Ramos (cell line): ENCODE results near the gene PSEN1.

Source experiments
- in situ Hi-C: fragments of 300-500 bp; cut with MboI; formaldehyde crosslinking; loops from one replicate; pipeline ENCODE4 v1.14.3; 2022; ENCODE audit warnings: low sequenced_read_pairs; ENCODE audit not compliant: unreplicated experiment

The PSEN1 gene

DNA sequence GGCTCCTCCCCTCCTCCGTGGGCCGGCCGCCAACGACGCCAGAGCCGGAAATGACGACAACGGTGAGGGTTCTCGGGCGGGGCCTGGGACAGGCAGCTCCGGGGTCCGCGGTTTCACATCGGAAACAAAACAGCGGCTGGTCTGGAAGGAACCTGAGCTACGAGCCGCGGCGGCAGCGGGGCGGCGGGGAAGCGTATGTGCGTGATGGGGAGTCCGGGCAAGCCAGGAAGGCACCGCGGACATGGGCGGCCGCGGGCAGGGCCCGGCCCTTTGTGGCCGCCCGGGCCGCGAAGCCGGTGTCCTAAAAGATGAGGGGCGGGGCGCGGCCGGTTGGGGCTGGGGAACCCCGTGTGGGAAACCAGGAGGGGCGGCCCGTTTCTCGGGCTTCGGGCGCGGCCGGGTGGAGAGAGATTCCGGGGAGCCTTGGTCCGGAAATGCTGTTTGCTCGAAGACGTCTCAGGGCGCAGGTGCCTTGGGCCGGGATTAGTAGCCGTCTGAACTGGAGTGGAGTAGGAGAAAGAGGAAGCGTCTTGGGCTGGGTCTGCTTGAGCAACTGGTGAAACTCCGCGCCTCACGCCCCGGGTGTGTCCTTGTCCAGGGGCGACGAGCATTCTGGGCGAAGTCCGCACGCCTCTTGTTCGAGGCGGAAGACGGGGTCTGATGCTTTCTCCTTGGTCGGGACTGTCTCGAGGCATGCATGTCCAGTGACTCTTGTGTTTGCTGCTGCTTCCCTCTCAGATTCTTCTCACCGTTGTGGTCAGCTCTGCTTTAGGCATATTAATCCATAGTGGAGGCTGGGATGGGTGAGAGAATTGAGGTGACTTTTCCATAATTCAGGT is at the start of gene PSEN1:
PSEN1 (plus strand) TSS at position 121 of the 839 bp plus-strand sequence. CDS start 11,513 bp downstream, outside the sequence.
- in situ Hi-C loops: no loop called here

DNA sequence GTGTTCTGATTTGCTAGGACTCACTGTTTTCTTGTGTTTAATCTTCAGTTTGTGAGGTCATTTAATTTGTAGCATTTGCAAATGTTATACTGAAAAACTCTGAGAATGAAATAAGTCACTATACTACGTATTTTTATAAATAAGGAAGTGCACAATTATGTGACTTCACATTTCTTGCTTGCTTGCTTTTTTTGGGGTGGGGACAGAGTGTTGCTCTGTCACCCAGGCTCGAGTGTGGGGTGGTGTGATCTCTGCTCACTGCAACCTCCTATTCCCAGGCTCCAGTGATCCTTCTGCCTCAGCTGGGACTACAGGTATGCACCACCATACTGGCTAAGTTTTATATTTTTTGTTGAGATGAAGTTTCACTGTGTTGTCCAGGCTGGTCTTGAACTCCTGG is 45.3 kb upstream of the PSEN1 start:
- in situ Hi-C loops: no loop called here

DNA sequence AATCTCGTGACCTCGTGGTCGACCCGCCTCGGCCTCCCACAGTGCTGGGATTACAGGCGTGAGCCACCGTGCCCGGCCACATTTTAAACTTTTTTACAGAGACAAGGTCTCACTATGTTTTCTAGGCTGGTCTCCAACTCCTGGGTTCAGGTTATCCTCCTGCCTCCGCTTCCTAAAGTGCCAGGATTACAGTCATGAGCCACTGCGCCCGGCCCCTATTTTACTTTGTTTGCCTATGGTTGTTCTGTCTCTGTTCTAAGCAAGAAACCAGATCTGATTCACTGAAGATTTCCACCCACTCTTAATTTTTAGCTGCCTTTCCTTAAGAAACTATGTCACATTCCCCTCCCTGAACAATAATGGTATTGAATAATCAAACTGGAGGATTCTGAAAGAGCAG is 38.9 kb upstream of the PSEN1 start:
- in situ Hi-C loops: no loop called here

DNA sequence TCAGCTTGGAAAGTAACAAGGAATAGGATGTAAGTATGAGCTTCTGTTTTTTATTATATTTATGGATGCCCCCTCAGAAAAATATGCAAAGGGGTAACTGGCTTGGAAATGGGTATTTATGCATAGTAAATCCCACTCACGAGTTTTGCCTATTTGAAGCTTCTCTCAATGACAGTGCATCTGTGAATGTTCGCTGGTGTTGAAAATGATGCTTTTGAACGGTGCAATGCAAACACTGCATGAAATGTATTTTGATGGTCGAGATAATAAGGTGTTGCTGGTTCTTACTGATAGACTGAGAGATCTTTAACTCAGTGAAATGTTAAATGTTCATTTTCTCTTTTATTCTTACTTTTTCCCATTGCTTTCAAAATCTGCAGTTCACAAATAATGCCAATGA is 36.0 kb upstream of the PSEN1 start:
- in situ Hi-C loops: no loop called here

DNA sequence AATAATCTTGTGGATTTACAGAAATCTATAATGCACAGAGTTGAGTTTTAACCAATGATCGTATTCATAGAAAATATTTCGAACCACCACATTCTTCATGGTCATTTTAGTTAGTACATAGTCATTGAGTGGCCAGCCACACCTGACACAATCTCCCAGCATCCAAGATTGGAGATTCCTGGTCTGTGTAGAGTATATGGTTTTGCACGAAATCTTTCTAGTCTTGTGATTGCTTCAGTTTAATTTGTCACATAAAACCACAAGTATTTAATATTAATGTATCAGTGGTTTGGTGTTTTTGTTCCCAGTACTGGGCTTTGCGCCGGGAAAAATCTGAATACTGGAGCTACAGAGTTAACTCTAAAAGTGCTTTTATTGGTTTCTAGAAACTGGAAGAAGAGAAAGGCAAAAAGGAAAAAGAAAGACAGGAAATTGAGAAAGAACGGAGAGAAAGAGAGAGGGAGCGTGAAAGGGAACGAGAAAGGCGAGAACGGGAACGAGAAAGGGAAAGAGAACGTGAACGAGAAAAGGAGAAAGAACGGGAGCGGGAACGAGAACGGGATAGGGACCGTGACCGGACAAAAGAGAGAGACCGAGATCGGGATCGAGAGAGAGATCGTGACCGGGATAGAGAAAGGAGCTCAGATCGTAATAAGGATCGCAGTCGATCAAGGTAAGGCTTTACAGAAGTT is 33.4 kb upstream of the PSEN1 start:
- in situ Hi-C loops: no loop called here

DNA sequence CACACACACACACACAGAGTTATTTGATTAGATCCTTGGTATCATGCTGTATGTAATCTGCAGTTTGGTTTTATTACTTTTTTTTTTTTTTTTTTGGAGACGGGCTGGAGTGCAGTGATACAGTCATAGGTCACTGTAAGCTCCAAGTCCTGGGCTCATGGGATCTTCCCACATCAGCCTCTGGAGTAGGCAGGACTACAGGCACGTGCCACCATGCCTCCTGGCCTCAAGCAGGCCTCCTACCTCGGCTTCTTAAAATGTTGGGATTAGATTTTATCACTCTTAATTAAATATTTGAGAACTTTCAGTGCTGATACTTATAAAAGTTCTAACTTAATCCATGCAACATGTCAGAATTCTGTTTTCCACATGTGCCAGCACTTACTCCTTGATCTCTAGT is 31.3 kb upstream of the PSEN1 start:
- in situ Hi-C loops: no loop called here

DNA sequence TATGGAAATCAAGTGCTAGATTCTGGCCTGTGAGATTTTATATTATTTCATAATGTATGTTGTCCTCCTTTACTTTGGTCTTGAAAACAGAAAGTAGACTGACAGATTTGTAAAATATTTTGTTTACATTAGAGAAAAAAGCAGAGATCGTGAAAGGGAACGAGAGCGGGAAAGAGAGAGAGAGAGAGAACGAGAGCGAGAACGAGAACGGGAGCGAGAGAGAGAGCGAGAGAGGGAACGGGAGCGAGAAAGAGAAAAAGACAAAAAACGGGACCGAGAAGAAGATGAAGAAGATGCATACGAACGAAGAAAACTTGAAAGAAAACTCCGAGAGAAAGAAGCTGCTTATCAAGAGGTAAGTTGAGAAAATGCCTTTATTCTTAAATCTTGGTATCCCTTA is 30.6 kb upstream of the PSEN1 start:
- in situ Hi-C loops: no loop called here

DNA sequence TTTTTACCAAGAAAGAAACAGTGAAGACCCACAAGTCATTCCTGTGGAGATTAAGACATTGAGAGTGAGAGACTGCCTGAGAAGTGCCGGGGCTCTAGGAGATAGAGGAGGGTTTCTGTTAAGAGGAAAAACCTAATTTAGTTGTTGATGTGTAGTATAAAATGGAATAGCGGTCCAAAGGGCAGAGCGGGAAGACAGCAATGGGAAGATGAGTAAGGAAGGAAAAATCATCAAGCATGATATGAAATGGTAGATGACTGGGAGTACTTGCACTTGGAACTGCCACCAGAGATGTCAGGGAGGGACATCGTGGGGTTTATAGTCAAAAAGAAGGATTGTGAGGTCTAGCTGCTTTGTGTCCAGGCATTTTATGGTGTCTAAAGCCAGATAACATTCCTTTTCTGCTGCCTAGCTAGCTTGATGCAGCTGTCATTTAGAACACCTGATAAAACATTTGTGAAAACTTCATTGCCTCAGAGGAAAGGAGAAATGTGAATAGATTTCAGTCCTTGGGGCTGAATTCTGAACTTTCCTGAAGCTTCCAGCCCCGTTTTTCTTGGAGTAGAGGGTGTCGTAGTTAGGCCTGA is 20.1 kb upstream of the PSEN1 start:
- in situ Hi-C loops: no loop called here

DNA sequence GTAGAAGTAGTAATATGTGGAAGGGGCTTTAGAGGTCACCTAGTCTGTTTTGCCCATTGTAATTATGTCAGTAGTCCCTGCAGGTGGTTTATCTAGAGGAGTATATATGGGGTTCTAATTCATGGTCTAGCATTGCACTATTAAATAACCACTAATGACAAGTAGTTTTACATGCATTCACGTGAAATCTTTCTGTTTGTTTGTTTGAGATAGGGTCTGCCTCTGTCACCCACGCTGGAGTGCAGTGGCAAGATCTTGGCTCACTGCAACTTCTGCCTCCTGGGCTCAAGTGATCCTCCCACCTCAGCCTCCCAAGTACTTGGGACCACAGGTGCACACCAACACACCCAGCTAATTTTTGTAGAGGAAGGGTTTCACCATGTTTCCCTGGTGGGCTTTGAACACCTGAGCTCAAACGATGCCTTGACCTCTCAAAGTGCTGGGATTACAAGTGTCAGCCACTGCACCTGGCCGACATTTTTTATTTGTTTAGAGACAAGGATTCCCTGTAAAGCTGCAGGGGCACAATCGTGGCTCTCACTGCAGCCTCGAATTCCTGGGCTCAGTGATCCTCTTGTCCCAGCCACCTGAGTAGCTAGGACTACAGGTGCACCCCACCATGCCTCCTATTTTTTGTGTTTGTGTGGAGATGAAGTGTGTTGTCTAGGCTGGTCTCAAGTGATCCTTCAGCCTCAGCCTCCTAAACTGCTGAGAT is 12.0 kb upstream of the PSEN1 start:
- in situ Hi-C loops: no loop called here

DNA sequence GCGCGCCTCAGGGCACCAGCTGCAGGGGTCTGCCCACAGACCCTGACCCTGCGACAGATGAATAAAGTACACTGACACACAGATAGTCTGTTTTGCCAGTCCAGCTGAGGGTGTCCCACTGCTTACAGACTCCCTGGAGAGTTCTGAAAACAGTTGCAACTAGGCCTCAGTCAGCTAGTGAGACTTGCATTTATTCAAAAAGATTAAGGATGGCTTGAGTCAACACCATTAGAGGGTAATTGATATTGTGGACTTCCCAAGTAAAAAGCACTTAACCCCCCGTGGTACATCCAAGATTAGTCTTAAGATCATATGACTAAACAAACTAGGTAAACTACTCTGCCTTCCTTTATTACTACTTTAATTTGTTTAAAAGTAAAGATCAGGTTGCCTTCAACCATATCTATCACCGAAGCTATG is 11.1 kb upstream of the PSEN1 start:
- in situ Hi-C loops: no loop called here

DNA sequence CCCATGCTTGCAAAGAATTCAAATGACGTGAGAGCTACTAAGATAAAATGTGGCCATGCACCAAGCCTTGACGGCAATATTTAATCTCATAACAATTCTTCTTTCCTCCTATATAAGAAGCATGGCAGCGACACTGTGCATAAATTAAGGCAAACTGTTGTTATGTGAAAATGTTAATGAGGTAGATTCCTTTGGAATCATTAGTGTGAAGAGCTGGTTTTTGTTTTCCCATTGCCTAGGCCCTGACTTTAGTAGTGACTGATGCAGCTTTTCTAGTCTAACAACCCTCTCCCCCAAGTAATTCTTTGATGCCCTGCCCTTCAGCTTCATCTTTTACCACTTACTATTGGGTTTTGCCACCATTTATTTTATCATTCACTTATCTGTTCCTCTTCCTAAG is 10.6 kb upstream of the PSEN1 start:
- in situ Hi-C loops: no loop called here

DNA sequence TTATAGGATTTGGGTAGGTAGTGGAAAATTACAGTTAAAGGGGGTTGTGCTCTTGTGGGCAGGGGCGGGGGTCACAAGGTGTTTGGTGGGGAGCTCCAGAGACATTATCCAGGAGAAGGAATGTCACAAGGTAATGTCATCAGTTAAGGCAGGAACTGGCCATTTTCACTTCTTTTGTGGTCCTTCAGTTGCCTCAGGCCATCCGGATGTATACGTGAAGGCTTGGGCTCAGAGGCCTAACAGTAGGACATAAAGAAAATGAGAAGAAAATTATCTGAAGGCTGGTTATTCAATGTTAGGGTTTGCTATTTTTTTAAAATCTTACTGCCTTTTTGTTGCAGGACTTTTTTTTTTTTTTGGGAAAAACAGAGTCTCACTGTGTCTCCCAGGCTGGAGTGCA is 2.5 kb upstream of the PSEN1 start:
- in situ Hi-C loops: no loop called here

DNA sequence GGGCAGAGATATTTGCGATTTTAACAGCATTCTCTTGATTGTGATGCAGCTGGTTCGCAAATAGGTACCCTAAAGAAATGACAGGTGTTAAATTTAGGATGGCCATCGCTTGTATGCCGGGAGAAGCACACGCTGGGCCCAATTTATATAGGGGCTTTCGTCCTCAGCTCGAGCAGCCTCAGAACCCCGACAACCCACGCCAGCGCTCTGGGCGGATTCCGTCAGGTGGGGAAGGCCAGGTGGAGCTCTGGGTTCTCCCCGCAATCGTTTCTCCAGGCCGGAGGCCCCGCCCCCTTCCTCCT is 271 bp upstream of the PSEN1 start:
- in situ Hi-C loops: no loop called here

DNA sequence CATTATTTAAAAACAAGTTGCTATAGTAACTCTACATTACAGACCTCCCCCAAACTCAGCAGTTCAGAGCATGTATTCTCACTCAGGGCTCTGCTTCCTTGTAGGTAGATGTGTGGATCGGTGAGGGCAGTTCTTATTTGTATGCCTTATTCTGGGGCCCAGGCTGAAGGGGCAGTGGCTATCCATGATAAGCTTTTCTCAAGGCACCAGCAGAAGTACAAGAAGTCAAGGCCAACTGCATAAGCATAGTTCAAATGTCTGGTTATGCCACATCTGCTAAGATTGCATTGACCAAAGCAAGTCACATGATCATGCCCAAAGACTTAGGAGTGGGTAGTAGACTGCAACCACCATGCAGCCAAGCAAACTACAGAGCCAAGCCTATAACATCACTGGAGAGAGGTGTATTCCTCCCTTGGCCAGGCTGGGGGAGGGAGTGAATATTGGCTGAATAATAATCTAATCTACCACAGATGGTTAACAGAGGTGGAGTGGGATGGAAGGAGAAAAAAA is 4.6 kb downstream of the PSEN1 start:
- in situ Hi-C loops: no loop called here

DNA sequence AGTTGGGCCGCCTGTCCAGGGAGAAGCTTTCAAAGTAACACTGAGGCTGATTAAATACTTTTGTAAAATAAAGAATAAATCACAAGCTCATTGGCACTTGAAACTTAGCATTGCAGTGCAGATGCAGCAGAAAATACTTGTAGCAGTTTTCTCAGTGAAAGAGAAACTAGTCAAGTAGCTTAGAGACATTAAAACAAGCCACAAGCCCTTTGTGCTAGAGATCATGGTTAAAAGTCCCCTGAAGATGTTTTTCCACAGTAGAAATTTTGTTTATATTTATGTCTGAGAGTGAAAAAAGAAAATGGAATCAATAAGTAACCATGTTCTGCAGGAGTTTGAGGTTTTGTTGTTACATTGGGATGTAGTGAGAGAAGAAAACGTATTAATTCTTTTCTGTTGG is 5.9 kb downstream of the PSEN1 start:
- in situ Hi-C loops: no loop called here

DNA sequence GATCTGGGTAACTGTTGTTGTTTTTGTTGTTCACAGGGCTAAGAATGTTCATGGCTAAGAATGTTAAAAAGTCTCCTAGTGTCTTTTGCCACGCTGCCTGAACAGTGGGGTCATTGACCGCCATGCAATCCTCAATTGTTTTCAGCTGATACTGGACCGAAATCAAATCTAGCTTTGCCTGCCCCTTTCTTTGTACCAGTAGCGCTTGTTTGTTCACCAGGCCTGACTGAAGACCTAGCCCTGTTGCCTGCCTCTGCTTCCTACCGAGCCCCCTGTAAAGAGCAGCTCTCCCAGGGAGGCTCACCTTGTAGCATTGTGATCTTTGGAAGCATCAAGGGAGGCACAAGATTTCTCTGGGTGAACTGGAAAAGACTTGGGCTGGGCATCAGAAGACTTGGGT is 6.7 kb downstream of the PSEN1 start:
- in situ Hi-C loops: no loop called here

DNA sequence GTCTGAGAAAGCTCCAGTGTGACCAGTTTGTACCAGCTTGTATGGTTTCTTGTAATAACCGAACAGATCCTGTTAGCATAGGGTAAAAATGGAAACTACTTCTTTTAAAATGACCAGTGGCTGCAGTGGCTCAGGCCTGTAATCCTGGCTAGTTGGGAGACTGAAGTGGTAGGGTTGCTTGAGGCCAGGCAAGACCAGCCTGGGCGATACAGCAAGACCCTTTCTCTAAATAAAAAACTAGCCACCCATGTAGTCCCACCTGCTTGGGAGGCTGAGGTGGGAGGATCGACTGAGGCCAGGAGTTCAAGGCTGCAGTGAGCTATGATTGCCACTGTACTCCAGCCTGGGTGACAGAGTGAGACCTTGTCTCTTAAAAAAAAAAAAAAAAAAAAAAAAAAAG is 7.3 kb downstream of the PSEN1 start:
- in situ Hi-C loops: no loop called here

DNA sequence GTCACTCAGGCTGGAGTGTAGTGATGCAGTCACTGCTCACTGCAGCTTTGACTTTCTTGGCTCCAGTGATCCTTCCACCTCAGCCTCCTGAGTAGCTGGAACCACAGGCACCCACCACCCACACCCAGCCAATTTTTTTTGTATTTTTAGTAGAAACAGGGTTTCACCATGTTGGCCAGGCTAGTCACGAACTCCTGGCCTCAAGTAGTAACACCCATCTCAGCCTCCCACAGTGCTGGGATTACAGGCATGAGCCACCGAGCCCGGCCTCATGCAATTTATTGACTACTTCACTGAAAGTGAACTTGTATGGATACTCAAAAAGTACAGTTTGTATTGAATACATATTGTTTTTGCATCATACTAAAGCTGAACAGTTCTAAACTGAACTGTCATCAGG is 9.1 kb downstream of the PSEN1 start:
- in situ Hi-C loops: no loop called here

DNA sequence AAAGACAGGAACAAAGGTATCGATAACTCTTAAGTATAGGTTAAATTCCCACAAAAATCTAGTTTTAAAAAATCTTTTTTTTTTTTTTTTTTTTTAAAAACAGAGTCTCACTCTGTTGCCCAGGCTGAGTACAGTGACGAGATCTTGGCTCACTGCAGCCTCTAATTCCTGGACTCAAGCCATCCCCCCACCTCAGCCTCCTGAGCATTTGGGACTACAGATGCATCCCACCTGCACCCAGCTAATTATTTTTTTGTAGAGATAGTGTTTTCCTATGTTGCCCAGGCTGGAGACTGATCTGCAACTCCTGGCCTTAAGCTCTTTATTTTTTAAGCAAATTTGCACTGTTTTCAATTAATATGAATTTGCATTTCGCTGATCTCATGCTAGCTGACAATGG is 9.8 kb downstream of the PSEN1 start:
- in situ Hi-C loops: no loop called here

DNA sequence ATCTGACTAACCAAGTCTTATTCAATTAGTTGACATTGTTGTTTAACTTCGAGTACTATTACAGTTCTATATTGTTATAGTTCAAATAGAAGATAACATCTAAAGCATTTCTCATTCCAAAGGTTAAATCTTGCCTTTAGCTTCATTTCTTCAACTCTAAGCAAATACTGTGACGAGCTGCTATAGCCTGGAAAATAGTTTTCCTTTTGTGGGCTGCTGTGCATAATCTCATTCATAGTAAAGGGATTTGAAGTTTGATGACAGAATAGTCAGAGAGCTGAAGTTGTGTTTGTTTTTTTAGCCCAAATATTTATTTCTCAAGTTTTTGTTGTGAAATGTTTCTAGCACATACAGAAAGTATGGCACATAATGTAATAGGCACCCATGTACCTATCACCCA is 13.4 kb downstream of the PSEN1 start:
- in situ Hi-C loops: no loop called here

DNA sequence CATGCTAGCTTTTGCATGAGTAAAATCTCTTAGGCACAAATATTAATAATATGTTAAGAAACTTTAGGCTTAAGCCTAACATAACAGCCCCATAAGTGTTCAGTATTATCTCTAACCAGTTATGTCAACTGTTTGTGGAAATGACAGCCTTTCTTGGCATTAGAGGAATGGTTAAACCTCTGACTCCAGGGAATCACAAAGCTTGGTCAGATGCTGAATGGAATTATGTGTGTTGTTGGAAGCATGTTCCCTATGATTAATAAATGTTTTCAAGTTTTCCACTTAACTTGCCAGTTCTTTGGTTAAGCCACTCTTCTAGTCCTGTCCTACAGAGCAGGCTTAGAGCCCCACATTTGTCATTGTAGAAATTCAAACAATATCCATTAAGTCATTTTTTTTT is 17.0 kb downstream of the PSEN1 start:
- in situ Hi-C loops: no loop called here
